ENCODE results near the gene APP.

- TF ChIP-seq GLIS3 (CRISPR knock-in tag; IDR thresholded peaks at IDR 0.05) (no peak), ZFP3 (CRISPR knock-in tag; IDR thresholded peaks at IDR 0.05) (no peak), CSDC2 (CRISPR knock-in tag; IDR thresholded peaks at IDR 0.05) (no peak), BACH2 (CRISPR knock-in tag; IDR thresholded peaks at IDR 0.05; ENCODE audit: borderline replicate concordance) (no peak), ARNTL (CRISPR knock-in tag; IDR thresholded peaks at IDR 0.05; ENCODE audit: borderline replicate concordance, low read depth) (no peak)
Observed at GRCh38 chr21:25938658-25939395, 231.7 kb downstream of the APP start.
